ENCODE measurements around the gene RANBP10.

The RANBP10 gene

DNA sequence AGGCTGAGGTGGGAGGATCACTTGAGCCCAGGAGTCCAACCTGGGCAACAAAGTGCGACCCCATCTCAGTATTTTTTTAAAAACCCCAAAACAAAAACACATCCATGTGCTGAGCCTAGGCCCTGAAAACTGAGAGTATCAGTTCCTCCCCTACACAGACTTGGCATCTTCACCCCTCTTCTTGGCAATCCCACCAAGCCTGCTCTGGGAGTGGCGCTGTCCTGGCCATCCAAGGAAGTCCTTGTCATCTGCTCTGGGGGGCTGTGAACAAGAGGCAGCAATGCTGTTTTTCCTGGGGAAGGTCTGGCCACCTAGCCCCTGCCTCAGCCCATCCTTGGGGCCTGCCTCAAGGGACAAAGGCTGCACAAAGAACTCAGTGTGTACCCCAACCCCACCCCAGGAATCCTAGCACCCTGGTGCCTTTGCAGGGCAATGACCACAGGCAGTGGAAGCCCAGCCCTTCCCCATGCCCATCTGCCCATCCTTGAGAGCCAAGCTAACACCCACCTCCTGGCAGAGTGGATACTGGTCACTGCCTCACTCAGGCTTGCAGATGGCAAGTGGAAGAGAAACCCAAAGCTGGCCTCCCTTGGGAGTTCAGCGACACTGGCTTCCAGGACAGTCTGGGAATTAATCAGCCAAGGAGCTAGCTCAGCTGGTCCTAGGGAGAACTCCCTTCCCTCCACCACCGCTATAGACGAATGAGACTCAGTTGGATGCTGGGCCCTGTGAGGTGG, 72.5 kb downstream of the RANBP10 start:
- Histone ChIP-seq H3K27me3 (ENCODE audit: insufficient read depth, poor library complexity, severe bottlenecking) (no peaks in the 10 kb centered on the region), H3K4me3 (replicated peaks; ENCODE audit: insufficient read depth, low read length) (no peak overlapping the region), H3K27ac (replicated peaks) (no peak overlapping the region)
- no peak for DNase-seq (ENCODE audit: low read depth in 1 of 2, low spot score in 1 of 2)
- TF ChIP-seq, protein P1, sequence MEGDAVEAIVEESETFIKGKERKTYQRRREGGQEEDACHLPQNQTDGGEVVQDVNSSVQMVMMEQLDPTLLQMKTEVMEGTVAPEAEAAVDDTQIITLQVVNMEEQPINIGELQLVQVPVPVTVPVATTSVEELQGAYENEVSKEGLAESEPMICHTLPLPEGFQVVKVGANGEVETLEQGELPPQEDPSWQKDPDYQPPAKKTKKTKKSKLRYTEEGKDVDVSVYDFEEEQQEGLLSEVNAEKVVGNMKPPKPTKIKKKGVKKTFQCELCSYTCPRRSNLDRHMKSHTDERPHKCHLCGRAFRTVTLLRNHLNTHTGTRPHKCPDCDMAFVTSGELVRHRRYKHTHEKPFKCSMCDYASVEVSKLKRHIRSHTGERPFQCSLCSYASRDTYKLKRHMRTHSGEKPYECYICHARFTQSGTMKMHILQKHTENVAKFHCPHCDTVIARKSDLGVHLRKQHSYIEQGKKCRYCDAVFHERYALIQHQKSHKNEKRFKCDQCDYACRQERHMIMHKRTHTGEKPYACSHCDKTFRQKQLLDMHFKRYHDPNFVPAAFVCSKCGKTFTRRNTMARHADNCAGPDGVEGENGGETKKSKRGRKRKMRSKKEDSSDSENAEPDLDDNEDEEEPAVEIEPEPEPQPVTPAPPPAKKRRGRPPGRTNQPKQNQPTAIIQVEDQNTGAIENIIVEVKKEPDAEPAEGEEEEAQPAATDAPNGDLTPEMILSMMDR (IDR thresholded peaks at IDR 0.05; ENCODE audit: insufficient read depth, low read length) = no peak
- TF ChIP-seq, protein P2, sequence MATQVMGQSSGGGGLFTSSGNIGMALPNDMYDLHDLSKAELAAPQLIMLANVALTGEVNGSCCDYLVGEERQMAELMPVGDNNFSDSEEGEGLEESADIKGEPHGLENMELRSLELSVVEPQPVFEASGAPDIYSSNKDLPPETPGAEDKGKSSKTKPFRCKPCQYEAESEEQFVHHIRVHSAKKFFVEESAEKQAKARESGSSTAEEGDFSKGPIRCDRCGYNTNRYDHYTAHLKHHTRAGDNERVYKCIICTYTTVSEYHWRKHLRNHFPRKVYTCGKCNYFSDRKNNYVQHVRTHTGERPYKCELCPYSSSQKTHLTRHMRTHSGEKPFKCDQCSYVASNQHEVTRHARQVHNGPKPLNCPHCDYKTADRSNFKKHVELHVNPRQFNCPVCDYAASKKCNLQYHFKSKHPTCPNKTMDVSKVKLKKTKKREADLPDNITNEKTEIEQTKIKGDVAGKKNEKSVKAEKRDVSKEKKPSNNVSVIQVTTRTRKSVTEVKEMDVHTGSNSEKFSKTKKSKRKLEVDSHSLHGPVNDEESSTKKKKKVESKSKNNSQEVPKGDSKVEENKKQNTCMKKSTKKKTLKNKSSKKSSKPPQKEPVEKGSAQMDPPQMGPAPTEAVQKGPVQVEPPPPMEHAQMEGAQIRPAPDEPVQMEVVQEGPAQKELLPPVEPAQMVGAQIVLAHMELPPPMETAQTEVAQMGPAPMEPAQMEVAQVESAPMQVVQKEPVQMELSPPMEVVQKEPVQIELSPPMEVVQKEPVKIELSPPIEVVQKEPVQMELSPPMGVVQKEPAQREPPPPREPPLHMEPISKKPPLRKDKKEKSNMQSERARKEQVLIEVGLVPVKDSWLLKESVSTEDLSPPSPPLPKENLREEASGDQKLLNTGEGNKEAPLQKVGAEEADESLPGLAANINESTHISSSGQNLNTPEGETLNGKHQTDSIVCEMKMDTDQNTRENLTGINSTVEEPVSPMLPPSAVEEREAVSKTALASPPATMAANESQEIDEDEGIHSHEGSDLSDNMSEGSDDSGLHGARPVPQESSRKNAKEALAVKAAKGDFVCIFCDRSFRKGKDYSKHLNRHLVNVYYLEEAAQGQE (IDR thresholded peaks at IDR 0.05; ENCODE audit: insufficient replicate concordance, low read depth) = no peak
- TF ChIP-seq SPI1 (IDR thresholded peaks at IDR 0.05; ENCODE audit: borderline replicate concordance, low read depth) (no peak), POLR2AphosphoS5 (IDR thresholded peaks at IDR 0.05; ENCODE audit: low read depth) (no peak)

DNA sequence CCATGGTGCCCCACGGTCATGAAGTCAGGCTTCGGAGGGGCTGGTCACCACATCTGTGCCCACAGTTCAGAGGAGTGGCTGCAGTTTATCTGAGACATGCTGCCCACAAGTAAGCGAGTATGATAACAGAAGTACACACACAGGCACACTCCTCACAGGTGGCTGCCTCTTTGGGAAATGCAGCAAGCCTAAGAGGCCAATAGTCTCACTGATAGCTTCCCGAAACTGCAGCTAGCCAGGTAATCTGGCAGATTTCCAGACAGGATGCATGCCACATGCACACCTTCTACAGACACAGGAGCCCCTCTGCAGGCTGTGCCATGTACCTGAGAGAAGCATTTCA, 74.6 kb downstream of the RANBP10 start:
- no peak overlapping the region for H3K4me3 ChIP-seq (replicated peaks; ENCODE audit: insufficient read depth, low read length)
- no peak for DNase-seq (ENCODE audit: low read depth in 1 of 2, low spot score in 1 of 2)
- H3K27ac ChIP-seq (replicated peaks) = no peak overlapping the region
- H3K27me3 ChIP-seq (ENCODE audit: insufficient read depth, poor library complexity, severe bottlenecking) = no peaks in the 10 kb centered on the region
- TF ChIP-seq GABPA (IDR thresholded peaks at IDR 0.05; ENCODE audit: low read depth) = no peak
- TF ChIP-seq, protein P2 (IDR thresholded peaks at IDR 0.05; ENCODE audit: insufficient replicate concordance, low read depth) = no peak
- TF ChIP-seq, protein P1 (IDR thresholded peaks at IDR 0.05; ENCODE audit: insufficient read depth, low read length) = no peak

DNA sequence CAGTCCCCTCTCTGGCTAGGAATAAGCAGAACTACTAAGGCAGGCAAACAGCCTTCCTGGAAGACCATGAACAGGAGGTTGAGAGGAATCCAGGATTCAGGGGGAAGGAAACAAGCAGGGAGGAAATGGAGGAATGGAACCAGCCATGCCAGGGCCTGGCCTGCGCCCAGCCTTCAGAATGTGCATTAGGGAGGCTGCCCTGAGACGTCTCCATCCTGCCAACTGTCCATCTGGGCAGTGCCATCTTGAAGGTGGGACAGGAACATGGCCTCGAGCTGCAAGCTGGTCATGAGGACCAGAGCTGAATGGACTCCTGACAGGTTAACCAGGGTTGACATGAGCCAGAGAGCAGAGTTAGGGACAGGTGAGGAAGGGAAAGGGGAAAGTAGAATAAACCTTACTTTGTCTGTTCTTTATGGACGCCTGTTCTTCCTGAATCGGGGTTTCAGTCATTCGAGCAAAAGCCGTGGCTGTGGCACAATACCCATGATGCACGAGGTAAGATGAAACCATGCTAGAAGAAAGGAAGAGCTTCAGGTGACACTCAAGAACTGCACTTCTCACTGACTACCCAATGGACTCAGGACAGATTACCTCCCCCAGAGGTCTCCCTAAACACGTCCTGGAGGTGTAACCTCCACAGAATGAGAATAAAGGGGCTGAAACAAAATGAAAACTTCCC, 75.1 kb downstream of the RANBP10 start:
- DNase-seq (ENCODE audit: low read depth in 1 of 2, low spot score in 1 of 2) = no peak
- Histone ChIP-seq H3K27me3 (ENCODE audit: insufficient read depth, poor library complexity, severe bottlenecking) (no peaks in the 10 kb centered on the region), H3K4me3 (replicated peaks; ENCODE audit: insufficient read depth, low read length) (no peak overlapping the region), H3K27ac (replicated peaks) (no peak overlapping the region)
- TF ChIP-seq, protein P1 (IDR thresholded peaks at IDR 0.05; ENCODE audit: insufficient read depth, low read length) = no peak
- TF ChIP-seq POLR2AphosphoS5 (IDR thresholded peaks at IDR 0.05; ENCODE audit: low read depth) (no peak), GABPA (IDR thresholded peaks at IDR 0.05; ENCODE audit: low read depth) (no peak), SPI1 (IDR thresholded peaks at IDR 0.05; ENCODE audit: borderline replicate concordance, low read depth) (no peak)
- TF ChIP-seq, protein P2 (IDR thresholded peaks at IDR 0.05; ENCODE audit: insufficient replicate concordance, low read depth) = no peak

All from HL-60 (cell line).